ENCODE measurements around the gene SLC22A4.

Gene SLC22A4

DNA sequence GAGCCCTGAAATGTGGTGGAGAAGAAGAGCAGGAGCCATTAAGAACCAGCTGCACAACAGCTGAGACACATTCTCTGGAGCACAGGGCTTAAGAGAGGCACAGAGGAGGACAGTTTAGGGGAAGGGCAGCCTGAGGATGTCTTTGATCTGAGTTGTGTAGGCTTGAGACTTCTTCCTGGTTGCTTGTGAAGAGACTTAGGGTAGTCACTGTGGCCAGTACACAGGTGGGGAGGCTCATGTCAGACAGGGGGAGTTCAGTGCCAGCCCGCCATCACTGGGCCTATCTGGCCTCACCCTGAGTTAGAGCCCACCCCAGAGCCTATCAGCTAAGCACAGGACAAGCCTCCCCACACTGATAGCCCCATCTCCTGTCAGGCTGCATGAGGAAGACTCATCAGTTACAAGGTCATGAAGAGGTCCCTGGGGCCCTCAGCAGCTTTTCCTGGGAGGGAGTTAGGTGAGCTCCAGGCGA, 19.8 kb downstream of the SLC22A4 start:
- Histone ChIP-seq H3K4me3 (ENCODE audit: low read depth, low read length) (no peak overlapping the region), H3K36me3 (ENCODE audit: control insufficient read depth, insufficient read depth, low read length) (no peaks in the 10 kb centered on the region), H3K4me1 (ENCODE audit: control insufficient read depth, insufficient read depth, low read length) (no peaks in the 10 kb centered on the region), H3K9me3 (ENCODE audit: control insufficient read depth, insufficient read depth, low read length) (no peaks in the 10 kb centered on the region), H3K9ac (ENCODE audit: low read depth, low read length) (no peak overlapping the region), H3K27me3 (ENCODE audit: control insufficient read depth, insufficient read depth, low read length) (no peaks in the 10 kb centered on the region)

GRCh38 chr5:132315529-132316067, 21.4 kb downstream of the SLC22A4 start:
- no peaks in the 10 kb centered on the region for H3K9me3 ChIP-seq (ENCODE audit: control insufficient read depth, insufficient read depth, low read length)
- H3K9ac ChIP-seq (ENCODE audit: low read depth, low read length), result no peak overlapping the region

GRCh38 chr5:132319975-132320374, 25.8 kb downstream of the SLC22A4 start:
- H3K4me1 ChIP-seq (ENCODE audit: control insufficient read depth, insufficient read depth, low read length), result peaks cover 10% of the 10 kb centered on the region

More at GRCh38 chr5:132315529-132316067, 21.4 kb downstream of the SLC22A4 start:
- no peak overlapping the region for H3K4me3 ChIP-seq (ENCODE audit: low read depth, low read length)
- H3K4me1 ChIP-seq (ENCODE audit: control insufficient read depth, insufficient read depth, low read length), result no peaks in the 10 kb centered on the region
- H3K27me3 ChIP-seq (ENCODE audit: control insufficient read depth, insufficient read depth, low read length), result no peaks in the 10 kb centered on the region
- no peaks in the 10 kb centered on the region for H3K36me3 ChIP-seq (ENCODE audit: control insufficient read depth, insufficient read depth, low read length)

DNA sequence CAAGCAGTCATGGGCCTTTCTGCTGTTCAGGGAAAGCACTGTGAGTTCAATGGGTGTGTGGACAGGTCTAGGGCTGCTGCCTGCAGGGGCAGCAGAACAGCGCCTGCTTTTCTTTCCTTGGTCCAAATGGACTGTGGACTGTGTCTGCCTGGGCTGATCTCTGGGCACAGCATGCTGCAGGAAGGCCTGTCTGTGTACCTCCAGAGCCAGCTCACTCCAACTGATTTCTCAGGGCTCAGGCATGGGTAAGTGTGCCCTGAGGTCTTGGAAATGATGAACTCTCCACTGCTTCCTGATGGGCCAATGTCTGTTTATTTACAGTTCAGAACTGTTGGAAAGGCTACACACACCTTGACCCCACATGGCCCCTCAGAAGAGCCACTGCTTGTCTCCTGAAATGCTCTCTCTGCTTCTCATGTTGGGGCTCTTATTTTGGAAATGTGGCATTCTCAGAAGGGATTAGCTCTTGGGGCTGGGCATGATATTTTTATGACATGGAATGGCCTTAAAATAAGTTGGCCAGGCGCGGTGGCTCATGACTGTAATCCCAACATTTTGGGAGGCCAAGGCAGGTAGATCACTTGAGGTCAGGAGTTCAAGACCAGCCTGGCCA, 27.0 kb downstream of the SLC22A4 start:
- Histone ChIP-seq H3K4me3 (ENCODE audit: low read depth, low read length) (no peak overlapping the region), H3K36me3 (ENCODE audit: control insufficient read depth, insufficient read depth, low read length) (no peaks in the 10 kb centered on the region), H3K27me3 (ENCODE audit: control insufficient read depth, insufficient read depth, low read length) (no peaks in the 10 kb centered on the region), H3K9me3 (ENCODE audit: control insufficient read depth, insufficient read depth, low read length) (no peaks in the 10 kb centered on the region), H3K9ac (ENCODE audit: low read depth, low read length) (no peak overlapping the region), H3K4me1 (ENCODE audit: control insufficient read depth, insufficient read depth, low read length) (peaks cover 10% of the 10 kb centered on the region)

More at GRCh38 chr5:132319975-132320374, 25.8 kb downstream of the SLC22A4 start:
- no peak overlapping the region for H3K4me3 ChIP-seq (ENCODE audit: low read depth, low read length)
- no peaks in the 10 kb centered on the region for H3K27me3 ChIP-seq (ENCODE audit: control insufficient read depth, insufficient read depth, low read length)
- no peaks in the 10 kb centered on the region for H3K9me3 ChIP-seq (ENCODE audit: control insufficient read depth, insufficient read depth, low read length)
- no peaks in the 10 kb centered on the region for H3K36me3 ChIP-seq (ENCODE audit: control insufficient read depth, insufficient read depth, low read length)
- no peak overlapping the region for H3K9ac ChIP-seq (ENCODE audit: low read depth, low read length)

DNA sequence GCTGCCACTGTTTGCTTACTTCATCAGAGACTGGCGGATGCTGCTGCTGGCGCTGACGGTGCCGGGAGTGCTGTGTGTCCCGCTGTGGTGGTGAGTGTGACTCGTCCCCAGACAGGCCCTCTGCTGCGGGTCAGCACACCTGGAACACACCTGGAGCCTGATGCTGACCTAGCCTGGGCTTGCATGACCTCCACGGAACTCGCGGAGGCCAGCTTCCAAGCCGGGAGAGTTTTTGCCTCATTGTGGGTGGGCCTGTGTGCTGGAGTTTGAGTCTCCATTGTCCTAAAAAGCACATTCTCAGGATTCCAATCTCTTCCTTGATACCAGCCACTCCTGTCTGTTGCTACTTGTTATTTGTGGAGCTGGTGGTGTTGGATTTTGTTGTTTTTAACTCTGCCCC, 28.1 kb downstream of the SLC22A4 start:
- no peaks in the 10 kb centered on the region for H3K36me3 ChIP-seq (ENCODE audit: control insufficient read depth, insufficient read depth, low read length)

DNA sequence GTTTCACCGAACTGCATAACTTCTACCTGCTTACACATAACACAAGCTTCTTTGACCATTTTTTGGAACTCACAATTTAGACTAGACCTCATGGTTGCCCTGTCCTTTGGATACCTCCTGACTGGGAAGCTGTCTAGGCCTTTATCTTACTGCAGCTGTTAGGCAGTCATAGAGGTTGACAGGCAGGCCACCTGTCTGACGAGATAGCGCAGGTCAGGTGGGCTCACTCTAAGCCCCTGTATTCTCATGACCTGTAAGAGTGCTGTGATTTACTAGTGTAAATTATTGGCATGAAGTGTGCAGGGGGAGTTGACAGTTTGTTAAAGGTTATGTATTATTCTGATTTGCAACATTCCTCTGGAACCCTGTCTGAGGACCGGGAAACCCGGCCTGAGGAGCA, 29.0 kb downstream of the SLC22A4 start:
- no peaks in the 10 kb centered on the region for H3K36me3 ChIP-seq (ENCODE audit: control insufficient read depth, insufficient read depth, low read length)
- H3K9me3 ChIP-seq (ENCODE audit: control insufficient read depth, insufficient read depth, low read length), result no peaks in the 10 kb centered on the region
- H3K4me1 ChIP-seq (ENCODE audit: control insufficient read depth, insufficient read depth, low read length), result peaks cover 10% of the 10 kb centered on the region
- H3K4me3 ChIP-seq (ENCODE audit: low read depth, low read length), result no peak overlapping the region
- no peak overlapping the region for H3K9ac ChIP-seq (ENCODE audit: low read depth, low read length)
- H3K27me3 ChIP-seq (ENCODE audit: control insufficient read depth, insufficient read depth, low read length), result no peaks in the 10 kb centered on the region

More for the DNA sequence above, 28.1 kb downstream of the SLC22A4 start:
- H3K9ac ChIP-seq (ENCODE audit: low read depth, low read length), result no peak overlapping the region
- H3K4me3 ChIP-seq (ENCODE audit: low read depth, low read length), result no peak overlapping the region
- H3K9me3 ChIP-seq (ENCODE audit: control insufficient read depth, insufficient read depth, low read length), result no peaks in the 10 kb centered on the region
- H3K4me1 ChIP-seq (ENCODE audit: control insufficient read depth, insufficient read depth, low read length), result peaks cover 10% of the 10 kb centered on the region
- no peaks in the 10 kb centered on the region for H3K27me3 ChIP-seq (ENCODE audit: control insufficient read depth, insufficient read depth, low read length)

DNA sequence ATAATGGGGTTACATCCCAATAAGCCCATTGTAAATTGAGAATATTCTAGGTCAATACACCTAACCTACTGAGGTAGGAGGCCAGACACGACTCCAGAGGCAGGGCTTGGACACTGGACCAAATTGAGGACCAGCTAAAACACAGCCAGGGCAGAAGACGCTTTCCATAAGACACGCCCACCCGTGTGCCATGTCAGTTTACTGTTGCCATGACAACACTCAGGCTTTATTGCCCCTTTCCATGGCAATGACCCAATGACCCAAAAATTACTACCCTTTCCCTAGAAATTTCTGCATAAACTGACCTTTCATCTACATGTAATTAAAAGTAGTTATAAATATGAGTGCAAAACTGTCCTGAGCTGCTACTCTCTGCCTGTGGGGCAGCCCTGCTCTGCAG, 31.5 kb downstream of the SLC22A4 start:
- Histone ChIP-seq H3K9ac (ENCODE audit: low read depth, low read length) (no peak overlapping the region), H3K9me3 (ENCODE audit: control insufficient read depth, insufficient read depth, low read length) (no peaks in the 10 kb centered on the region), H3K27me3 (ENCODE audit: control insufficient read depth, insufficient read depth, low read length) (no peaks in the 10 kb centered on the region), H3K4me1 (ENCODE audit: control insufficient read depth, insufficient read depth, low read length) (peaks cover 10% of the 10 kb centered on the region), H3K4me3 (ENCODE audit: low read depth, low read length) (no peak overlapping the region), H3K36me3 (ENCODE audit: control insufficient read depth, insufficient read depth, low read length) (no peaks in the 10 kb centered on the region)

- H3K27me3 ChIP-seq (ENCODE audit: control insufficient read depth, insufficient read depth, low read length), result no peaks in the 10 kb centered on the region
- peaks cover 5% of the 10 kb centered on the region for H3K4me1 ChIP-seq (ENCODE audit: control insufficient read depth, insufficient read depth, low read length)
- H3K36me3 ChIP-seq (ENCODE audit: control insufficient read depth, insufficient read depth, low read length), result no peaks in the 10 kb centered on the region
- H3K9me3 ChIP-seq (ENCODE audit: control insufficient read depth, insufficient read depth, low read length), result no peaks in the 10 kb centered on the region
- H3K9ac ChIP-seq (ENCODE audit: low read depth, low read length), result no peak overlapping the region
- no peak overlapping the region for H3K4me3 ChIP-seq (ENCODE audit: low read depth, low read length)
Observed at GRCh38 chr5:132327252-132327955, 33.2 kb downstream of the SLC22A4 start.

GRCh38 chr5:132334812-132335211, 40.6 kb downstream of the SLC22A4 start:
- no peak overlapping the region for H3K9ac ChIP-seq (ENCODE audit: low read depth, low read length)
- H3K36me3 ChIP-seq (ENCODE audit: control insufficient read depth, insufficient read depth, low read length), result no peaks in the 10 kb centered on the region
- peaks cover 2% of the 10 kb centered on the region for H3K4me1 ChIP-seq (ENCODE audit: control insufficient read depth, insufficient read depth, low read length)
- H3K4me3 ChIP-seq (ENCODE audit: low read depth, low read length), result no peak overlapping the region
- H3K27me3 ChIP-seq (ENCODE audit: control insufficient read depth, insufficient read depth, low read length), result no peaks in the 10 kb centered on the region
- H3K9me3 ChIP-seq (ENCODE audit: control insufficient read depth, insufficient read depth, low read length), result no peaks in the 10 kb centered on the region

- Histone ChIP-seq H3K4me1 (ENCODE audit: control insufficient read depth, insufficient read depth, low read length) (peaks cover 2% of the 10 kb centered on the region), H3K36me3 (ENCODE audit: control insufficient read depth, insufficient read depth, low read length) (no peaks in the 10 kb centered on the region), H3K4me3 (ENCODE audit: low read depth, low read length) (no peak overlapping the region), H3K9ac (ENCODE audit: low read depth, low read length) (no peak overlapping the region), H3K9me3 (ENCODE audit: control insufficient read depth, insufficient read depth, low read length) (no peaks in the 10 kb centered on the region), H3K27me3 (ENCODE audit: control insufficient read depth, insufficient read depth, low read length) (no peaks in the 10 kb centered on the region)
Observed at GRCh38 chr5:132335402-132335801, 41.2 kb downstream of the SLC22A4 start.

GRCh38 chr5:132339502-132339901, 45.3 kb downstream of the SLC22A4 start:
- peaks cover 2% of the 10 kb centered on the region for H3K4me1 ChIP-seq (ENCODE audit: control insufficient read depth, insufficient read depth, low read length)
- H3K36me3 ChIP-seq (ENCODE audit: control insufficient read depth, insufficient read depth, low read length), result no peaks in the 10 kb centered on the region
- H3K4me3 ChIP-seq (ENCODE audit: low read depth, low read length), result no peak overlapping the region
- no peaks in the 10 kb centered on the region for H3K9me3 ChIP-seq (ENCODE audit: control insufficient read depth, insufficient read depth, low read length)
- H3K27me3 ChIP-seq (ENCODE audit: control insufficient read depth, insufficient read depth, low read length), result no peaks in the 10 kb centered on the region
- no peak overlapping the region for H3K9ac ChIP-seq (ENCODE audit: low read depth, low read length)

Measured in iPS-15b (cell line).